SK-N-SH (cell line): ENCODE data around the gene BCL7C. TPM values are rescaled to one million over a fixed set of nuclear protein-coding genes. Genes with fewer than 3 reads are reported as not detected.
A peak's percentile ranks its signal among the peaks of the same experiment; 100 is the strongest.

ENCODE experiments used
- CTCF ChIA-PET: fragments of 300-600, 350-600 bp; formaldehyde crosslinking; extraction: SDS; loops from one replicate; lab custom pipeline; 2021; lab: Yijun Ruan, JAX
- POLR2A ChIA-PET: fragments of 350-600 bp; sonication (Branson Sonifier 250); formaldehyde crosslinking; extraction: SDS; loops from one replicate; lab custom pipeline; 2020; ENCODE audit warnings: antibody characterized with exemption, inconsistent platforms; lab: Yijun Ruan, JAX
- DNase-seq: peaks from one replicate; pipeline ENCODE4 v3.0.0; 2012
- H2AFZ ChIP-seq: fragments of 200-600 bp; sonication (generic); 2 replicates; pipeline ENCODE4 v1.8.1; 2016; ENCODE audit warnings: antibody characterized with exemption, mild to moderate bottlenecking, low read depth
- H3F3A ChIP-seq: fragments of 200-600 bp; sonication (generic); replicated peaks from 2 replicates; pipeline ENCODE3; 2016; ENCODE audit warnings: antibody characterized with exemption, mild to moderate bottlenecking; ENCODE audit not compliant: insufficient read depth
- H3K27ac ChIP-seq, 2 experiments: fragments of 200-500 bp in 1 of 2; fragments of 200-600 bp in 1 of 2; sonication (Bioruptor generic) in 1 of 2; sonication (generic), shearing (Covaris generic) in 1 of 2; 2 replicates each; pipeline versions ENCODE4 v1.5.1 to v1.6.1; 2014 to 2016; ENCODE audit warnings: low read depth in 2 of 2, inconsistent platforms in 1 of 2, low read length in 1 of 2, mild to moderate bottlenecking in 1 of 2, mixed read lengths in 1 of 2
- H3K27me3 ChIP-seq: fragments of 200-600 bp; sonication (generic), shearing (Covaris generic); 2 replicates; pipeline ENCODE4 v1.6.1; 2016; ENCODE audit warnings: mixed run types; ENCODE audit not compliant: insufficient read depth
- H3K36me3 ChIP-seq, 2 experiments: fragments of 200-500 bp in 1 of 2; fragments of 200-600 bp in 1 of 2; sonication (Bioruptor generic) in 1 of 2; sonication (generic) in 1 of 2; replicated peaks in 1 of 2; 2 replicates each; pipeline versions ENCODE3 to v1.5.1; 2014 to 2016; ENCODE audit warnings: low read length in 1 of 2, mild to moderate bottlenecking in 1 of 2; ENCODE audit not compliant: insufficient read depth in 2 of 2, control insufficient read depth in 1 of 2
- H3K4me1 ChIP-seq, 2 experiments: fragments of 200-500 bp in 1 of 2; fragments of 200-600 bp in 1 of 2; sonication (Bioruptor generic) in 1 of 2; sonication (generic), shearing (Covaris generic) in 1 of 2; 2 replicates each; pipeline versions ENCODE4 v1.5.1 to v1.6.1; 2014 to 2016; ENCODE audit warnings: low read depth in 1 of 2, low read length in 1 of 2, mixed run types in 1 of 2; ENCODE audit not compliant: insufficient read depth in 2 of 2, control insufficient read depth in 1 of 2
- H3K4me2 ChIP-seq: fragments of 200-600 bp; sonication (generic), shearing (Covaris generic); 2 replicates; pipeline ENCODE4 v1.6.1; 2017; ENCODE audit warnings: mixed run types
- H3K4me3 ChIP-seq, 2 experiments: fragments of 200-500 bp in 1 of 2; fragments of 200-600 bp in 1 of 2; sonication (Bioruptor generic) in 1 of 2; sonication (generic), shearing (Covaris generic) in 1 of 2; 2 replicates each; pipeline versions ENCODE4 v1.5.1 to v1.8.1; 2014 to 2016; ENCODE audit warnings: low read depth in 2 of 2, inconsistent platforms in 1 of 2, low read length in 1 of 2, mild to moderate bottlenecking in 1 of 2, mixed read lengths in 1 of 2, moderate library complexity in 1 of 2
- H3K79me2 ChIP-seq: fragments of 200-600 bp; sonication (generic); 2 replicates; pipeline ENCODE4 v1.8.1; 2017; ENCODE audit warnings: mild to moderate bottlenecking; ENCODE audit not compliant: insufficient read depth
- H3K9ac ChIP-seq: fragments of 200-600 bp; sonication (generic); 2 replicates; pipeline ENCODE4 v1.6.1; 2017; ENCODE audit warnings: mixed run types
- H3K9me2 ChIP-seq: fragments of 200-600 bp; sonication (generic); 2 replicates; pipeline ENCODE4 v1.6.1; 2017; ENCODE audit warnings: mixed run types
- H3K9me3 ChIP-seq: fragments of 200-600 bp; sonication (generic); 2 replicates; pipeline ENCODE4 v1.6.1; 2017; ENCODE audit warnings: mixed run types, mild to moderate bottlenecking, moderate library complexity
- H4K20me1 ChIP-seq: fragments of 200-600 bp; sonication (generic); 2 replicates; pipeline ENCODE4 v1.6.1; 2017; ENCODE audit warnings: mild to moderate bottlenecking, mixed run types; ENCODE audit not compliant: insufficient read depth
- CTCF ChIP-seq: fragments of 200-600 bp; sonication (generic); IDR thresholded peaks from 2 replicates; pipeline ENCODE4 v1.6.1; 2017; ENCODE audit warnings: antibody characterized with exemption, mild to moderate bottlenecking, moderate library complexity
- ELF1 ChIP-seq: IDR thresholded peaks from 2 replicates; pipeline ENCODE4 v1.4.0; 2012
- EP300 ChIP-seq, 2 experiments: IDR thresholded peaks; 2 replicates each; pipeline versions ENCODE4 v1.4.0 to v1.6.1; 2012; ENCODE audit warnings: borderline replicate concordance in 1 of 2, low read depth in 1 of 2, low read length in 1 of 2
- FOXJ3 ChIP-seq: sonication (generic); formaldehyde crosslinking; IDR thresholded peaks from 2 replicates; pipeline ENCODE4 v1.5.1; 2020; ENCODE audit warnings: mild to moderate bottlenecking, missing genetic modification reagents
- FOXM1 ChIP-seq: IDR thresholded peaks from 2 replicates; pipeline ENCODE4 v1.4.0; 2012; ENCODE audit warnings: low read depth, mild to moderate bottlenecking
- GABPA ChIP-seq: IDR thresholded peaks from 2 replicates; pipeline ENCODE4 v1.4.0; 2012; ENCODE audit warnings: low read depth, mild to moderate bottlenecking
- JUND ChIP-seq: IDR thresholded peaks from 2 replicates; pipeline ENCODE4 v1.4.0; 2012
- NRF1 ChIP-seq: IDR thresholded peaks from 2 replicates; pipeline ENCODE4 v1.6.1; 2012; ENCODE audit warnings: low read depth, mild to moderate bottlenecking, low read length
- RAD21 ChIP-seq: IDR thresholded peaks from 2 replicates; pipeline ENCODE4 v1.6.1; 2012; ENCODE audit warnings: mild to moderate bottlenecking, low read length
- RXRA ChIP-seq: IDR thresholded peaks from 2 replicates; pipeline ENCODE4 v1.4.0; 2012; ENCODE audit warnings: low read depth, mild to moderate bottlenecking, borderline replicate concordance
- SIN3A ChIP-seq: IDR thresholded peaks from 2 replicates; pipeline ENCODE4 v1.6.1; 2012; ENCODE audit warnings: low read depth, mild to moderate bottlenecking, low read length, moderate library complexity, borderline replicate concordance
- SMC3 ChIP-seq: IDR thresholded peaks from 2 replicates; pipeline ENCODE4 v1.6.1; 2012; ENCODE audit warnings: low read depth, low read length, improper control_type of control experiment
- USF1 ChIP-seq: IDR thresholded peaks from 2 replicates; pipeline ENCODE4 v1.4.0; 2012; ENCODE audit warnings: low read depth, borderline replicate concordance
- YY1 ChIP-seq: IDR thresholded peaks from 2 replicates; pipeline ENCODE4 v1.4.0; 2012; ENCODE audit warnings: low read depth, mild to moderate bottlenecking
- ZBTB33 ChIP-seq: IDR thresholded peaks from 2 replicates; pipeline ENCODE4 v1.4.0; 2012; ENCODE audit warnings: low read depth, borderline replicate concordance
- WGBS: methylation state at CpG from one replicate; pipeline ENCODE4 v1.1.6; 2017; ENCODE audit warnings: low lambda C conversion rate; 5-methylcytosine and 5-hydroxymethylcytosine counted together
- polyA plus RNA-seq, 3 experiments: library from polyadenylated mRNA; depleted of rRNA; stranded (reverse); fragments of >200 nt; gene quantifications; 2 replicates each; pipeline ENCODE4 v1.2.3, GENCODE V29; 2012

Gene BCL7C
- polyA plus RNA-seq, 1 of the 3 experiments (the other 2 are of a cell fraction), result 56.3 TPM

- no peak overlapping the region for H2AFZ ChIP-seq
- CTCF ChIA-PET, result interaction anchor here (0.6 to 1.5 kb wide), 6 partner anchors 10 to 207 kb away, joined by 3 to 8 read pairs (median 3); partner anchors contain the start of gene FBXL19
- H3K4me1 ChIP-seq, result no peaks in the 10 kb centered on the region
- H3F3A ChIP-seq, result peaks cover 4% of the 10 kb centered on the region
- H3K9ac ChIP-seq, result no peak overlapping the region
- WGBS, result 65% methylated on average over 12 of the region's 12 CpGs
- no peaks in the 10 kb centered on the region; the same call in 1 of the 2 replicates for H4K20me1 ChIP-seq
- H3K4me2 ChIP-seq, result no peak overlapping the region
- H3K27ac ChIP-seq, result no peak overlapping the region
- peak; percentile 64 for DNase-seq
- no peaks in the 10 kb centered on the region for H3K9me2 ChIP-seq
- H3K79me2 ChIP-seq, result peaks cover 4% of the 10 kb centered on the region; the same call in 1 of the 2 replicates
- H3K27me3 ChIP-seq, result no peaks in the 10 kb centered on the region
- H3K36me3 ChIP-seq, result peaks cover 29 to 41% of the 10 kb centered on the region in 2 experiments
- TF ChIP-seq USF1 (no peak), RAD21 (peak; percentile 37), ZBTB33 (no peak), RXRA (no peak), SMC3 (peak; percentile 24; the same call in 1 of the 2 replicates), CTCF (peak; percentile 62), FOXJ3 (no peak)
- no peaks in the 10 kb centered on the region for H3K9me3 ChIP-seq
- H3K4me3 ChIP-seq, result no peak overlapping the region
- POLR2A ChIA-PET, result interaction anchor here (0.7 to 1.0 kb wide), 2 partner anchors 126 to 130 kb away, joined by 3 read pairs; no protein-coding TSS in a partner anchor
Observed at GRCh38 chr16:30934827-30935557, 41.1 kb upstream of the BCL7C start.

GRCh38 chr16:30931068-30931650, 37.3 kb upstream of the BCL7C start:
- no peaks in the 10 kb centered on the region for H3K27me3 ChIP-seq
- no peak overlapping the region for H3K4me3 ChIP-seq
- no peak overlapping the region for H3K27ac ChIP-seq
- H3K9me2 ChIP-seq, result no peaks in the 10 kb centered on the region
- no peaks in the 10 kb centered on the region for H3F3A ChIP-seq
- H3K36me3 ChIP-seq, result peaks cover 35 to 55% of the 10 kb centered on the region in 2 experiments
- no peak for DNase-seq
- 77% methylated on average over 12 of the region's 12 CpGs for WGBS
- peaks cover 0 to 11% of the 10 kb centered on the region in 2 experiments; a peak in 1 of 4 replicates for H3K4me1 ChIP-seq
- no peak overlapping the region for H3K9ac ChIP-seq
- no peak overlapping the region for H3K4me2 ChIP-seq
- no peaks in the 10 kb centered on the region; the same call in 1 of the 2 replicates for H3K79me2 ChIP-seq
- H4K20me1 ChIP-seq, result no peaks in the 10 kb centered on the region; the same call in 1 of the 2 replicates
- H3K9me3 ChIP-seq, result no peaks in the 10 kb centered on the region
- CTCF ChIA-PET, result interaction anchor here (2.8 kb wide), 1 partner anchor 11 kb away, joined by 15 read pairs; no protein-coding TSS in a partner anchor
- H2AFZ ChIP-seq, result no peak overlapping the region
- POLR2A ChIA-PET, result interaction anchor here (1.1 kb wide), 1 partner anchor 11 kb away, joined by 4 read pairs; no protein-coding TSS in a partner anchor
- TF ChIP-seq SMC3, result no peak
- no peak for TF ChIP-seq YY1
- TF ChIP-seq RXRA, result no peak
- TF ChIP-seq CTCF, result no peak
- no peak for TF ChIP-seq ZBTB33
- no peak for TF ChIP-seq SIN3A
- TF ChIP-seq EP300 (IDR thresholded peaks at IDR 0.05; ENCODE audit: borderline replicate concordance in 1 of 2, low read depth in 1 of 2, low read length in 1 of 2), result no peak
- TF ChIP-seq GABPA, result no peak
- TF ChIP-seq ELF1, result no peak
- TF ChIP-seq NRF1, result no peak
- no peak for TF ChIP-seq JUND
- TF ChIP-seq FOXM1, result no peak
